ENCODE data around the gene RHOT1.

GRCh38 chr17:32104158-32104557, 38.1 kb upstream of the RHOT1 start:
- TF ChIP-seq CTCF (IDR thresholded peaks at IDR 0.05) (no peak), POLR2A (IDR thresholded peaks at IDR 0.05) (no peak)
